ENCODE data around the gene SKI.
"Not testable (repeated sequence)": the region's sequence is repeated elsewhere in the genome, so short reads cannot be mapped to it uniquely, and the experiment has no call there.

The SKI gene

GRCh38 chr1:2259668-2260402 is 31.7 kb downstream of the SKI start:
- no peak for DNase-seq (ENCODE audit: low read depth, low spot score)

GRCh38 chr1:2260470-2260869 is 32.4 kb downstream of the SKI start:
- DNase-seq (ENCODE audit: low read depth, low spot score), result not testable (repeated sequence)

DNA sequence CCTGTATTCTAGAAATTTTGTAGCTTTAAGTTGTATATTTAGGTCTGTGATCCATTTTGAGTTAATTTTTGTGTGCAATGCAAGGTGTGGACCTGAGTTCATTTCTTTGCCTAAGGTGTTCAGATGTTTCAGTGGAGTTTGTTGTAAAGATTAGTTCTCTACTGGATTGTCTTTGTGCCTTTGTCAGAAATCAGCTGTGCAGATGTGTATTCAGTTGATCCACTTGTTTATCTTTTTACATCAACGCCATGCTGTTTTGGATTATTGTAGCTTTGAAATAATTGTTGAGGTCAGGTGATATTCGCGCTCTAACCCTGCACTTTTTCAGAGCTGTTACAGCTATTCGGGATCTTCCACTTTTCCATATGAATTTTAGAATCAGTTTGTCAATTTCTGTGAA is 32.8 kb downstream of the SKI start:
- no peak for DNase-seq (ENCODE audit: low read depth, low spot score)

GRCh38 chr1:2261476-2262395 is 33.6 kb downstream of the SKI start:
- not testable (repeated sequence) for DNase-seq (ENCODE audit: low read depth, low spot score)

DNA sequence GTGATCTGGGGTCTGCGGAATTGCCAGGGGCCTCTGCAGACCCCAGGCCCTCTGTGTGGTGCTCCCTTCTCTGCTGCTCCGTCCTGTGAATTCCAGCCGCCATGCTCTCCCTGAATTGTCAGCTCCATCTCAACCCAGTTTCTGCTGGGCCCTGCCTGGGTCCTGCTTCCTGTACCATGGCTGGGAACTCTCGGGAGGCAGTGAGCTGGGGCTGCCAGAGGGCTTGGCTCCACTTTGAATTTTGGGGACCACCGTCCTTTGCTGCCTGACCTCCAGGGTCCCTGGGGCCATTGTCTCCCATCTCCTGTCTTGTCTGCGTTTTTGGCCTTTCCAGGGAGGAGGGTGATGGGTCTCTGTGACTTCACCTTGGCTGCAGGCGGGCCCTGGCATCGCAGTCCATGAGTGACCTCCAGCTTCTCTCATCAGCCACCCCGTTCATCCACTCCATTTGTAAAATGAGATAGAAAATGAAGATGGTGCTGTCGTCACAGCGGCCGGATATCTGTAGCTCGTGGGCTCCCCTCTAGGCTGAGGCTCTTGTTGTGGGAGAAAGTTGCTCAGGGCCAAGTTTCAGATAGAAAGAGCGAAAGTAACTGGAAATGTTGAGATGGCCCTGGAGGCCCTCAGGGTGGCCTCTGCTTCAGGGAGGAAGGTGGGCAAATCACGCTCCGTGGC is 38.3 kb downstream of the SKI start:
- no peak for DNase-seq (ENCODE audit: low read depth, low spot score)

- DNase-seq (ENCODE audit: low read depth, low spot score), result no peak
Observed at GRCh38 chr1:2267051-2267830, 39.1 kb downstream of the SKI start.

- no peak for DNase-seq (ENCODE audit: low read depth, low spot score)
Observed at GRCh38 chr1:2267862-2268261, 39.7 kb downstream of the SKI start.

DNA sequence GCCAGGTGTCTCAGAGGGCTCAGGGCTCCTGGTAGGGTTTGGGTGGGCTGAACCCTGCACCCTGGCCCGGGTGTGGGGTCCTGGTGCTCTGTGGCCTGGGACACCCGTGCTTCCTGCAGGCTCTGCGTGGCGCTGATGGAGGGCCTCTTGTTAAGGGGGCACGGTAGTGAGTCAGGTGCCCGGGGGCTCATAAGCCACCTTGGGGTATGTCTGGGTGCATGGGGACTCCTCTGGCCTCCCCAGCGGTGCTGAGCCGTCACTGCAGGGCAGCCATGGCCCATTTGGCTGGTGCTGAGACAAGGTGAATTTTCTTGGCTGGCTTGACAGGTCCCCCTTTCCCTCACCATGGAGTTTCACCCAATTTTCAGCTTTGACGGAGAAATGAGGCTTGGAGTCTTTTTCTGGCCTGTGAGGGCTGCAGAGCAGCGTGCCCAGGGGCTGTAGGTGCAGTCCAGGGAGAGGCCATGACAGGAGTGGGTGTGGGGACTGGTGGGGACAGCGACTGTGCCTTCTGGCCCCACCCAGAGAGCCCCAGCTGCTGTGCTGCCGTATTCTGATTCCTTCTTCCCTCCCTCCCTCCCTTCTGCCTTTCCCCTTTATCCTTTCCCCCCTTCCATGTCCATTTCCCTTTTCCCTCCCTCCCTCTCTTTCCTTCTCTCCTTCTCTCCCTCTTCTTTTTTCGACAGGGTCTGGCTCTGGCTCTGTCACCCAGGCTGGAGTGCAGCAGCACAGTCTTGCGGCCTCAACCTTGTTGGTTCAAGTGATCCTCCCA is 40.4 kb downstream of the SKI start:
- DNase-seq (ENCODE audit: low read depth, low spot score), result no peak

DNA sequence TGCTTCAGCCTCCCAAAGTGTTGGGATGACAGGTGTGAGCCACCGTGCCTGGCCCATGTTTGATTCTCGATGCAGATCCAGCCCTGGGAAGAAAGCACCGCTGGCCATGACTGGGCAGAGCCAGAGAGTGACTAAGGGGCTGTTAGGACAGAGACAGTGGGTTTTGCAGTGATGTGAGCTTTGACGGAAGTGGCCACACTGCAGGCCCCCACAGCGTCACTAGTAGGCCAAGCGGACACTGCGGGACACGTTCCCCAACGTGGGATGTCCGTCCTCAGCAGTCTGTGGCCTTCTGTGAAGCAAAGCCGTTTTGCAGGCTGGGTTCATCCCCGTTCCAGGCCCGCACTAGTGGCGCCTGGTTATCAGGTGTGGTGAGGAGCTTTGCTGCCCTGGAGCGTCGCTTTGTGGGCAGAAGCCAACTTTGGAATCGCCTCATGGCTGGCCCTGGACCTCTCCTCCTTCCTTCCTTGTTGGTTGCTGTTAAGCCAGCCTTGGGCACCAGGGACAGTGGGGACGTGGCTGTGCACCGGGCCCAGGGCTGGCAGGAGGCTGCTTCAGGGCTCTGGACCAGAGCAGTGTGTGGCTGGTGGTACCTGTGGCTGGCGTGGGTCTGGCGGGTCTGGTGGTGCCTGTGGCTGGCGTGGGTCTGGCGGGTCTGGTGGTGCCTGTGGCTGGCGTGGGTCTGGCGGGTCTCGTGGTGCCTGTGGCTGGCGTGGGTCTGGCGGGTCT is 41.2 kb downstream of the SKI start:
- no peak for DNase-seq (ENCODE audit: low read depth, low spot score)

- DNase-seq (ENCODE audit: low read depth, low spot score), result no peak
Observed at GRCh38 chr1:2269922-2270259, 41.8 kb downstream of the SKI start.

GRCh38 chr1:2270260-2271100 is 42.4 kb downstream of the SKI start:
- DNase-seq (ENCODE audit: low read depth, low spot score), result no peak

- no peak for DNase-seq (ENCODE audit: low read depth, low spot score)
Observed at GRCh38 chr1:2271211-2271721, 43.1 kb downstream of the SKI start.

GRCh38 chr1:2271841-2272655 is 43.9 kb downstream of the SKI start:
- DNase-seq (ENCODE audit: low read depth, low spot score), result no peak

- DNase-seq (ENCODE audit: low read depth, low spot score), result no peak
Observed at GRCh38 chr1:2272686-2273400, 44.7 kb downstream of the SKI start.

DNA sequence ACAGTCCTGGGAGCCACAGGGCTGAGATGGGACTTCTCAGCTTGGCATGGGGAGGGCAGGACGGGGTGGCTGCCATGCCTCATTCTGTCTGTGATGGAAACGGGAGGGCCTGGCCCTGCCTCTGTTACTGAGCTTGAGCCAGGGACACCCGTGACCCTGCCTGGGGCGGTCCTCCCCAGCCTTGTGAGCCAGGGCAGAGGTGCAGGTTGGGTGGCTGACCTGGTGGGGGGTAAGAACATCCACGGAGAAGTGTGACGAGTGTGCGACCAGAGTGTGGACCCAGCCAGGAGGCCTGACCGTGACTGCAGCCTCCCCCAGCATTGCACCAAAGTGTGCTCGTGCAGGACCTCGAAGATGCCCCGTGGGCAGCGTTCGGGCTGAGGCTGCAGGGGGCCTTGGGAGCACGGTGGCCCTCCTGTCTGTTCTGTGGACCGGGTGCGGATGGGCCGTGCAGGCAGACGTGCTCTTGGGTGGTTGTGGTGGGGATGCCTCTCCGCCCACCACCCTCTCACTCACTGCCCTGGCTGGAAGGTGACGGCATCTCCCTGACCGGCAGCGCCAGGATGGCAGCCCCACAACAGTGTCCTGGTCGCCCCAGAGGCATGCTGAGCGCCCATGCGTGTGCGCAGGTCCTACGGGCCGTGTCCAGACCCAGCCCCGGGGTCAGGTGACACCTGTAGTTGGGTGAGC is 45.4 kb downstream of the SKI start:
- DNase-seq (ENCODE audit: low read depth, low spot score), result no peak

DNA sequence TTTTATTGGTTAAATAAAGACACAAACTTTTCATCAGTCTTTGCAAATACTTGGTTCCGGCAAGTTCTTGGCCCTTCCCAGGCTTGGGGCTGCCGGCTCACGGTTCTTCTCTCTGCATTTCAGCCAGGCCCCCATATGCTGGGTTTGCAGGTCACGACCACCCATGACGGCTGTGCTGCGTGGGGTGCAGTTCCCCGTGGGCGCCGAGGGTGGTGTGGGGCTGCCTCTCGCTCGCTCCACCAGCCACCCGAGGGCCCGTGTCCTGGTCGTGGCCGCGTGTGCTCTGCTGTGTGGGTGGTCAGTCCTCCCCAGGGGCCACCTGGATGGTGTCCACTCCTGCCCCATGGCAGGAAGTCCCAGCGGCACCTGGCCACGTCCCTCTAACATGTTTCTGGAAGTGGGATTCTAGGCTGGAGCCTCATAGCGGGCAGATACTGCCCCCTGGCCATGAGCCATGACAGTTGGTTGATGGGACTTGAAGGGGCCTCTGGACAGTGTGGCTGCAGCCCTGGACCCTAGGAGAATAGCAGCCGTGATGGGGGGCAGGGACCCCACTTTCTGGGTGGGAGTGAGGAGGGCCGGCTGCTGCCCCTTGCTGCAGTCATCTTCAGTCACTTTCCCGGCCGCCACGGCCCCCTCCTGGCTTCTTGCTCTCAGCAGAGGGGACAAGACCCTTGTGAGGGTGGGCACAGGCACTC is 46.3 kb downstream of the SKI start:
- no peak for DNase-seq (ENCODE audit: low read depth, low spot score)
